ENCODE data around the gene SMCO4.

Gene SMCO4

DNA sequence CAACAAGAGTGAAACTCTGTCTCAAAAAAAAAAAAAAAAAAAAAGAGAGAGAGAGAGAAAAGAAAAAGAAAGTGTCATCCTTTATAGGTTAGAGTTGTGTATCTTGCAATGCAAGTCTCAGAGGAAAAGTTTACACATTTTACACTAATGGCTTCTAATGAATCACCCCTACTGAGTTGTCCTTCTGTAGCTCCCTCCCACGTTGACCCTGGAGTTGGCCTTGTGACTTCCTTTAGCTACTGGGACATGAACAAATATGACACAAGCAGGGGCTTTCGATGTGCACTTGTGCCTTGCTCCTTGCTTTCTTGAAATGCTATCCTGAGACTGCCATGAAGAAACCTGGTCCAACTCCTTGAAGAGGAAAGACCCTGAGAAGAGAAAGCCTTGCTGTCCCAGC, 2.4 kb upstream of the SMCO4 start:
- no peak for TF ChIP-seq CTCF (conservative IDR thresholded peaks at IDR 0.05; ENCODE audit: low read depth, low read length)
- DNase-seq (ENCODE audit: low read depth) = no peak
- H3K4me3 ChIP-seq (ENCODE audit: low read length) = no peak overlapping the region

GRCh38 chr11:93542811-93543229, 371 bp downstream of the SMCO4 start:
- TF ChIP-seq CTCF (conservative IDR thresholded peaks at IDR 0.05; ENCODE audit: low read depth, low read length) = no peak
- peak overlapping the region; percentile 60 for H3K4me3 ChIP-seq (ENCODE audit: low read length)
- no peak for DNase-seq (ENCODE audit: low read depth)

- TF ChIP-seq CTCF (conservative IDR thresholded peaks at IDR 0.05; ENCODE audit: low read depth, low read length) = no peak
- DNase-seq (ENCODE audit: low read depth) = no peak
- H3K4me3 ChIP-seq (ENCODE audit: low read length) = peak overlapping the region; percentile 60
These were observed 1.0 kb downstream of the SMCO4 start for GRCh38 chr11:93541884-93542810.

- no peak for TF ChIP-seq CTCF (conservative IDR thresholded peaks at IDR 0.05; ENCODE audit: low read depth, low read length)
- DNase-seq (ENCODE audit: low read depth) = no peak
These were observed 2.2 kb downstream of the SMCO4 start for GRCh38 chr11:93540896-93541553.

GRCh38 chr11:93540337-93540736, 2.9 kb downstream of the SMCO4 start:
- TF ChIP-seq CTCF (conservative IDR thresholded peaks at IDR 0.05; ENCODE audit: low read depth, low read length) = no peak
- no peak for DNase-seq (ENCODE audit: low read depth)
- H3K4me3 ChIP-seq (ENCODE audit: low read length) = no peak overlapping the region

More at GRCh38 chr11:93540896-93541553, 2.2 kb downstream of the SMCO4 start:
- no peak overlapping the region for H3K4me3 ChIP-seq (ENCODE audit: low read length)

DNA sequence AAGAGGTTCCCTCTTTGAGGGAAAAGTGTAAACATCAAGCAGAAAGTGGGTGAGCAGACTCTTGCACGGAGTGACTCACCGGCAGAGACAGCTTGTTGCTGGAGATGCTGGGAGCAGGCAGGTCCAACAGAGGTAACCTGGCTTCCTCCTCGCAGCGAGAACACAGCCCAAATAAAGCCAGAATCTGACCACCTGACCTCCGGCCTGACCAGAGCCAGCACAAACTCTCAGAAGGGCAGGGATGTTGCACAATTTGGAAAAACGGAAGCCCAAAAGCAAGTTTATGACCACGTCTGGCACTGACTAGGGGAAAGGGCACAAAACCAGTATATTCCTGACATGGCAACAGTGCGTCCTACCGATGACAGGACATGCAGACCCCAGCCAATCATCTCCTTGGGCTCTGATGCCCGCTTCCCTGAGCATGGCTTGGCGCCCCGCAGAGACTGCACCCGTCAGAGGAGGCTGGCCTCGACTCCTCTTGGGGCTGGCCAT, 5.4 kb downstream of the SMCO4 start:
- no peak for TF ChIP-seq CTCF (conservative IDR thresholded peaks at IDR 0.05; ENCODE audit: low read depth, low read length)
- DNase-seq (ENCODE audit: low read depth) = no peak

More for the DNA sequence above, 5.4 kb downstream of the SMCO4 start:
- H3K4me3 ChIP-seq (ENCODE audit: low read length) = no peak overlapping the region

Data from retinal pigment epithelial cell (primary cell).